ENCODE results near the gene TMED9. TPM values are rescaled to one million over a fixed set of nuclear protein-coding genes. Genes with fewer than 3 reads are reported as not detected.
A peak's percentile ranks its signal among the peaks of the same experiment; 100 is the strongest.

TMED9 gene
- total and polyA plus RNA-seq, 9 of the 15 experiments (the other 6 are each of a cell fraction or from before 2014, with no cell fraction given) = 43.7 to 301 (median 90.0) TPM

DNA sequence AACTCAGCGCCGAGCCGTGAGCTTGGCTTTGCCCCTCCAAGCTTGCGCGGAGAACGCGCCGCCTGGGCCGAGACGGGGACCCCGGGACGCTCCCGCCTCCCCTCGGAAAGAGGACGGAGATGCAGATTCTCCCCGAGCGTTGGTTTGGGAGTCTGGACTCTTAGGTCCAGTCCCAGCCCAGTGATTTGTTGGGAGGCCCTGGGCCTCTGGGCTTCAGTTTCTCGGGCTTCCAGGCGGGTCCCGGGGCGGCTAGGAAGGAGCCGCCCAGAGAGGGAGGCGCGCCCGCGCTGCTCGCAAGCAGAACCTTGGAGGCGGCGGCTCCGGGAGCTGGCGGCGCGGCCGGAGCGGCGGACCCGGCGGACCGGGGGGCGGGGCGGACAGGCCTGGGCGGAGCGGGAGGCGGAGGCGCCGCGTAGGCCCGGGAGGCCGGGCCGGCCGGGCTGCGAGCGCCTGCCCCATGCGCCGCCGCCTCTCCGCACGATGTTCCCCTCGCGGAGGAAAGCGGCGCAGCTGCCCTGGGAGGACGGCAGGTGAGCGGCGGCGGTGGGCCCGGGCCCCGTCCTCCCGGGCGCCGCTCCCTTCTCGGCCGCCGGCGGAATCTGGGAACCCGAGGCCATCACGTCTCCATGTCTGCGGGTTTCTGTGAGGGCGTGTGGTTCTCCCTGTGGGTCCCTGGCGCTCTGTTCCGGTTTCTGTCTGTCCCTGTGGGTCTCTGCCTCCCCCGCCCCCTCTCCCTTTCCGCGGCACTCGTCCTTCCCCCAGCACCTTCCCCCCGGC lies 7.9 kb downstream of the TMED9 start, which contains the start of gene B4GALT7 (continued):
- TF ChIP-seq, protein P1, sequence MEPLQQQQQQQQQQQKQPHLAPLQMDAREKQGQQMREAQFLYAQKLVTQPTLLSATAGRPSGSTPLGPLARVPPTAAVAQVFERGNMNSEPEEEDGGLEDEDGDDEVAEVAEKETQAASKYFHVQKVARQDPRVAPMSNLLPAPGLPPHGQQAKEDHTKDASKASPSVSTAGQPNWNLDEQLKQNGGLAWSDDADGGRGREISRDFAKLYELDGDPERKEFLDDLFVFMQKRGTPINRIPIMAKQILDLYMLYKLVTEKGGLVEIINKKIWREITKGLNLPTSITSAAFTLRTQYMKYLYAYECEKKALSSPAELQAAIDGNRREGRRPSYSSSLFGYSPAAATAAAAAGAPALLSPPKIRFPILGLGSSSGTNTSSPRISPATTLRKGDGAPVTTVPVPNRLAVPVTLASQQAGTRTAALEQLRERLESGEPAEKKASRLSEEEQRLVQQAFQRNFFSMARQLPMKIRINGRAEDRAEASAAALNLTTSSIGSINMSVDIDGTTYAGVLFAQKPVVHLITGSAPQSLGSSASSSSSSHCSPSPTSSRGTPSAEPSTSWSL (CRISPR knock-in tag; IDR thresholded peaks at IDR 0.05; ENCODE audit: borderline replicate concordance) = no peak
- TF ChIP-seq CAMTA2 (CRISPR knock-in tag; conservative IDR thresholded peaks at IDR 0.05) = no peak
- TF ChIP-seq, protein P2, sequence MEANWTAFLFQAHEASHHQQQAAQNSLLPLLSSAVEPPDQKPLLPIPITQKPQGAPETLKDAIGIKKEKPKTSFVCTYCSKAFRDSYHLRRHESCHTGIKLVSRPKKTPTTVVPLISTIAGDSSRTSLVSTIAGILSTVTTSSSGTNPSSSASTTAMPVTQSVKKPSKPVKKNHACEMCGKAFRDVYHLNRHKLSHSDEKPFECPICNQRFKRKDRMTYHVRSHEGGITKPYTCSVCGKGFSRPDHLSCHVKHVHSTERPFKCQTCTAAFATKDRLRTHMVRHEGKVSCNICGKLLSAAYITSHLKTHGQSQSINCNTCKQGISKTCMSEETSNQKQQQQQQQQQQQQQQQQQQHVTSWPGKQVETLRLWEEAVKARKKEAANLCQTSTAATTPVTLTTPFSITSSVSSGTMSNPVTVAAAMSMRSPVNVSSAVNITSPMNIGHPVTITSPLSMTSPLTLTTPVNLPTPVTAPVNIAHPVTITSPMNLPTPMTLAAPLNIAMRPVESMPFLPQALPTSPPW (CRISPR knock-in tag; IDR thresholded peaks at IDR 0.05) = peak; percentile 70
- no peak for TF ChIP-seq ZNF436 (CRISPR knock-in tag; IDR thresholded peaks at IDR 0.05)
- no peak for TF ChIP-seq ZNF316 (IDR thresholded peaks at IDR 0.05)
- TF ChIP-seq JUN (IDR thresholded peaks at IDR 0.05; ENCODE audit: borderline replicate concordance, low read depth, low read length) = peak; percentile 21; the same call in 1 of the 2 replicates
- TF ChIP-seq JUN (CRISPR knock-in tag; IDR thresholded peaks at IDR 0.05; ENCODE audit: borderline replicate concordance) = 0 out of 2 replicates have a peak, but pooled peaks have one; percentile 39
- TF ChIP-seq, protein P3, sequence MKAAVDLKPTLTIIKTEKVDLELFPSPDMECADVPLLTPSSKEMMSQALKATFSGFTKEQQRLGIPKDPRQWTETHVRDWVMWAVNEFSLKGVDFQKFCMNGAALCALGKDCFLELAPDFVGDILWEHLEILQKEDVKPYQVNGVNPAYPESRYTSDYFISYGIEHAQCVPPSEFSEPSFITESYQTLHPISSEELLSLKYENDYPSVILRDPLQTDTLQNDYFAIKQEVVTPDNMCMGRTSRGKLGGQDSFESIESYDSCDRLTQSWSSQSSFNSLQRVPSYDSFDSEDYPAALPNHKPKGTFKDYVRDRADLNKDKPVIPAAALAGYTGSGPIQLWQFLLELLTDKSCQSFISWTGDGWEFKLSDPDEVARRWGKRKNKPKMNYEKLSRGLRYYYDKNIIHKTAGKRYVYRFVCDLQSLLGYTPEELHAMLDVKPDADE (conservative IDR thresholded peaks at IDR 0.05; ENCODE audit: control insufficient read depth, low read depth, low read length) = peak; percentile 94
- TF ChIP-seq, protein P4, sequence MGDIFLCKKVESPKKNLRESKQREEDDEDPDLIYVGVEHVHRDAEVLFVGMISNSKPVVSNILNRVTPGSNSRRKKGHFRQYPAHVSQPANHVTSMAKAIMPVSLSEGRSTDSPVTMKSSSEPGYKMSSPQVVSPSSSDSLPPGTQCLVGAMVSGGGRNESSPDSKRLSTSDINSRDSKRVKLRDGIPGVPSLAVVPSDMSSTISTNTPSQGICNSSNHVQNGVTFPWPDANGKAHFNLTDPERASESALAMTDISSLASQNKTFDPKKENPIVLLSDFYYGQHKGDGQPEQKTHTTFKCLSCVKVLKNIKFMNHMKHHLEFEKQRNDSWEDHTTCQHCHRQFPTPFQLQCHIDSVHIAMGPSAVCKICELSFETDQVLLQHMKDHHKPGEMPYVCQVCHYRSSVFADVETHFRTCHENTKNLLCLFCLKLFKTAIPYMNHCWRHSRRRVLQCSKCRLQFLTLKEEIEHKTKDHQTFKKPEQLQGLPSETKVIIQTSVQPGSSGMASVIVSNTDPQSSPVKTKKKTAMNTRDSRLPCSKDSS (IDR thresholded peaks at IDR 0.05; ENCODE audit: low read depth, partially characterized antibody) = no peak
- no peak for TF ChIP-seq HNRNPH1 (optimal IDR thresholded peaks at IDR 0.05; ENCODE audit: low read depth, low read length)
- TF ChIP-seq, protein P5, sequence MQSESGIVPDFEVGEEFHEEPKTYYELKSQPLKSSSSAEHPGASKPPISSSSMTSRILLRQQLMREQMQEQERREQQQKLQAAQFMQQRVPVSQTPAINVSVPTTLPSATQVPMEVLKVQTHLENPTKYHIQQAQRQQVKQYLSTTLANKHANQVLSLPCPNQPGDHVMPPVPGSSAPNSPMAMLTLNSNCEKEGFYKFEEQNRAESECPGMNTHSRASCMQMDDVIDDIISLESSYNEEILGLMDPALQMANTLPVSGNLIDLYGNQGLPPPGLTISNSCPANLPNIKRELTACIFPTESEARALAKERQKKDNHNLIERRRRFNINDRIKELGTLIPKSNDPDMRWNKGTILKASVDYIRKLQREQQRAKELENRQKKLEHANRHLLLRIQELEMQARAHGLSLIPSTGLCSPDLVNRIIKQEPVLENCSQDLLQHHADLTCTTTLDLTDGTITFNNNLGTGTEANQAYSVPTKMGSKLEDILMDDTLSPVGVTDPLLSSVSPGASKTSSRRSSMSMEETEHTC (IDR thresholded peaks at IDR 0.05) = no peak
- TF ChIP-seq SRSF7 (optimal IDR thresholded peaks at IDR 0.05; ENCODE audit: low read depth, low read length) = no peak
- peak; percentile 13; the same call in 1 of the 2 replicates for TF ChIP-seq DIDO1 (tag; IDR thresholded peaks at IDR 0.05; ENCODE audit: low read depth)
- TF ChIP-seq EGR1 (conservative IDR thresholded peaks at IDR 0.05) = peak; percentile 11; the same call in 1 of the 2 replicates
- 0 out of 2 replicates have a peak, but pooled peaks have one; percentile 45 for TF ChIP-seq OTX1 (CRISPR knock-in tag; IDR thresholded peaks at IDR 0.05)
- TF ChIP-seq SP1 (CRISPR knock-in tag; IDR thresholded peaks at IDR 0.05) = peak; percentile 15; the same call in 1 of the 2 replicates
- TF ChIP-seq, protein P6, sequence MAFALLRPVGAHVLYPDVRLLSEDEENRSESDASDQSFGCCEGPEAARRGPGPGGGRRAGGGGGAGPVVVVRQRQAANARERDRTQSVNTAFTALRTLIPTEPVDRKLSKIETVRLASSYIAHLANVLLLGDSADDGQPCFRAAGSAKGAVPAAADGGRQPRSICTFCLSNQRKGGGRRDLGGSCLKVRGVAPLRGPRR (CRISPR knock-in tag; IDR thresholded peaks at IDR 0.05) = no peak
- no peak for TF ChIP-seq KLF6 (CRISPR knock-in tag; IDR thresholded peaks at IDR 0.05; ENCODE audit: borderline replicate concordance)
- TF ChIP-seq JUND (IDR thresholded peaks at IDR 0.05; ENCODE audit: borderline replicate concordance, low read depth, low read length) = peak; percentile 5; the same call in 1 of the 2 replicates
- no peak; the same call in 2 of the 3 replicates for TF ChIP-seq JUND (tag; IDR thresholded peaks at IDR 0.05; ENCODE audit: borderline replicate concordance, low read depth, low read length)

Measured in K562 (cell line).